Measurements from ENCODE around the gene KIRREL1.

The KIRREL1 gene

GRCh38 chr1:158019171-158019868 lies 25.9 kb downstream of the KIRREL1 start:
- Histone ChIP-seq H4K8ac (ENCODE audit: low read depth, low read length) (peak overlapping the region; percentile 53), H3K4me2 (ENCODE audit: low read length) (peak overlapping the region; percentile 59), H3K9ac (ENCODE audit: low read length) (no peak overlapping the region), H2AFZ (ENCODE audit: insufficient read depth, low read length, poor library complexity) (no peak overlapping the region), H2BK5ac (ENCODE audit: low read depth, low read length, poor library complexity) (peak overlapping the region; percentile 94), H3K9me3 (ENCODE audit: insufficient read depth, low read depth, low read length) (no peaks in the 10 kb centered on the region), H3K36me3 (ENCODE audit: control insufficient read depth in 1 of 2, insufficient read depth in 2 of 2, low read length in 2 of 2) (no peaks in the 10 kb centered on the region), H3K4ac (ENCODE audit: low read depth, low read length) (peak overlapping the region; percentile 60), H3K23ac (ENCODE audit: low read length) (no peak overlapping the region), H3K4me1 (ENCODE audit: control insufficient read depth in 1 of 2, insufficient read depth in 2 of 2, low read length in 2 of 2) (peaks cover 29 to 39% of the 10 kb centered on the region in 2 experiments), H3K79me2 (ENCODE audit: control insufficient read depth, insufficient read depth, low read length, poor library complexity) (peaks cover 11% of the 10 kb centered on the region), H3K4me3 (ENCODE audit: low read depth, low read length) (no peak overlapping the region), H3K27ac (ENCODE audit: low read depth, low read length) (peak overlapping the region; percentile 96), H4K91ac (ENCODE audit: low read depth, low read length) (peak overlapping the region; percentile 85), H3K27me3 (ENCODE audit: insufficient read depth, low read length) (no peaks in the 10 kb centered on the region), H3K79me1 (ENCODE audit: low read length) (peaks cover 29% of the 10 kb centered on the region), H4K12ac (ENCODE audit: low read depth, low read length) (no peak overlapping the region), H3K14ac (ENCODE audit: low read length) (peak overlapping the region; percentile 85), H2BK120ac (ENCODE audit: insufficient read depth, low read length, poor library complexity) (peak overlapping the region; percentile 95), H3K18ac (ENCODE audit: low read length) (peak overlapping the region; percentile 55), H2BK12ac (ENCODE audit: low read length) (peak overlapping the region; percentile 93), H2AK5ac (ENCODE audit: low read length) (peak overlapping the region; percentile 85)
- WGBS (ENCODE audit: extremely low coverage, insufficient coverage, insufficient read length) = no CpG with 5 or more reads among the region's 4 CpGs
- peak; percentile 33 to 68 for DNase-seq

GRCh38 chr1:158020259-158020885 lies 26.9 kb downstream of the KIRREL1 start:
- Histone ChIP-seq H3K9ac (ENCODE audit: low read length) (no peak overlapping the region), H3K9me3 (ENCODE audit: insufficient read depth, low read depth, low read length) (no peaks in the 10 kb centered on the region), H3K4ac (ENCODE audit: low read depth, low read length) (peak overlapping the region; percentile 87), H3K79me2 (ENCODE audit: control insufficient read depth, insufficient read depth, low read length, poor library complexity) (peaks cover 11% of the 10 kb centered on the region), H4K12ac (ENCODE audit: low read depth, low read length) (no peak overlapping the region), H2BK12ac (ENCODE audit: low read length) (peak overlapping the region; percentile 30), H4K8ac (ENCODE audit: low read depth, low read length) (peak overlapping the region; percentile 25), H2BK120ac (ENCODE audit: insufficient read depth, low read length, poor library complexity) (peak overlapping the region; percentile 60), H3K36me3 (ENCODE audit: control insufficient read depth in 1 of 2, insufficient read depth in 2 of 2, low read length in 2 of 2) (peaks cover 0 to 2% of the 10 kb centered on the region in 2 experiments), H3K27me3 (ENCODE audit: insufficient read depth, low read length) (no peaks in the 10 kb centered on the region), H2AK5ac (ENCODE audit: low read length) (no peak overlapping the region), H3K14ac (ENCODE audit: low read length) (peak overlapping the region; percentile 45), H4K91ac (ENCODE audit: low read depth, low read length) (peak overlapping the region; percentile 64), H2BK5ac (ENCODE audit: low read depth, low read length, poor library complexity) (peak overlapping the region; percentile 84), H3K23ac (ENCODE audit: low read length) (no peak overlapping the region), H2AFZ (ENCODE audit: insufficient read depth, low read length, poor library complexity) (no peak overlapping the region), H3K4me3 (ENCODE audit: low read depth, low read length) (no peak overlapping the region), H3K79me1 (ENCODE audit: low read length) (peaks cover 34% of the 10 kb centered on the region), H3K4me2 (ENCODE audit: low read length) (peak overlapping the region; percentile 59), H3K4me1 (ENCODE audit: control insufficient read depth in 1 of 2, insufficient read depth in 2 of 2, low read length in 2 of 2) (peaks cover 36 to 43% of the 10 kb centered on the region in 2 experiments), H3K27ac (ENCODE audit: low read depth, low read length) (peak overlapping the region; percentile 96), H3K18ac (ENCODE audit: low read length) (no peak overlapping the region)
- DNase-seq = no peak
- WGBS (ENCODE audit: extremely low coverage, insufficient coverage, insufficient read length) = no CpG with 5 or more reads among the region's 4 CpGs

- peaks cover 34% of the 10 kb centered on the region for H3K79me1 ChIP-seq (ENCODE audit: low read length)
- no peak for DNase-seq
- peak overlapping the region; percentile 60 for H2BK120ac ChIP-seq (ENCODE audit: insufficient read depth, low read length, poor library complexity)
- H4K91ac ChIP-seq (ENCODE audit: low read depth, low read length) = peak overlapping the region; percentile 19
- H3K27me3 ChIP-seq (ENCODE audit: insufficient read depth, low read length) = no peaks in the 10 kb centered on the region
- H2AFZ ChIP-seq (ENCODE audit: insufficient read depth, low read length, poor library complexity) = no peak overlapping the region
- no peaks in the 10 kb centered on the region for H3K9me3 ChIP-seq (ENCODE audit: insufficient read depth, low read depth, low read length)
- H2BK12ac ChIP-seq (ENCODE audit: low read length) = peak overlapping the region; percentile 51
- no peak overlapping the region for H3K9ac ChIP-seq (ENCODE audit: low read length)
- peaks cover 11% of the 10 kb centered on the region for H3K79me2 ChIP-seq (ENCODE audit: control insufficient read depth, insufficient read depth, low read length, poor library complexity)
- no peak overlapping the region for H3K18ac ChIP-seq (ENCODE audit: low read length)
- no peak overlapping the region for H2AK5ac ChIP-seq (ENCODE audit: low read length)
- peaks cover 2% of the 10 kb centered on the region in 2 experiments for H3K36me3 ChIP-seq (ENCODE audit: control insufficient read depth in 1 of 2, insufficient read depth in 2 of 2, low read length in 2 of 2)
- no peak overlapping the region for H3K4me3 ChIP-seq (ENCODE audit: low read depth, low read length)
- H3K14ac ChIP-seq (ENCODE audit: low read length) = peak overlapping the region; percentile 45
- H3K4ac ChIP-seq (ENCODE audit: low read depth, low read length) = peak overlapping the region; percentile 87
- no peak overlapping the region for H4K12ac ChIP-seq (ENCODE audit: low read depth, low read length)
- peak overlapping the region; percentile 53 for H2BK5ac ChIP-seq (ENCODE audit: low read depth, low read length, poor library complexity)
- H3K23ac ChIP-seq (ENCODE audit: low read length) = no peak overlapping the region
- H4K8ac ChIP-seq (ENCODE audit: low read depth, low read length) = peak overlapping the region; percentile 13
- no CpG with 5 or more reads among the region's 6 CpGs for WGBS (ENCODE audit: extremely low coverage, insufficient coverage, insufficient read length)
- no peak overlapping the region for H3K4me2 ChIP-seq (ENCODE audit: low read length)
- peak overlapping the region; percentile 69 for H3K27ac ChIP-seq (ENCODE audit: low read depth, low read length)
- peaks cover 41 to 48% of the 10 kb centered on the region in 2 experiments for H3K4me1 ChIP-seq (ENCODE audit: control insufficient read depth in 1 of 2, insufficient read depth in 2 of 2, low read length in 2 of 2)
These were observed 27.6 kb downstream of the KIRREL1 start for GRCh38 chr1:158020886-158021620.

GRCh38 chr1:158021721-158022120 lies 28.3 kb downstream of the KIRREL1 start:
- no peak for DNase-seq
- no peaks in the 10 kb centered on the region for H3K27me3 ChIP-seq (ENCODE audit: insufficient read depth, low read length)
- WGBS (ENCODE audit: extremely low coverage, insufficient coverage, insufficient read length) = no CpG with 5 or more reads among the region's 2 CpGs
- no peak overlapping the region for H3K23ac ChIP-seq (ENCODE audit: low read length)
- no peak overlapping the region for H3K14ac ChIP-seq (ENCODE audit: low read length)
- peak overlapping the region; percentile 20 for H3K4ac ChIP-seq (ENCODE audit: low read depth, low read length)
- no peak overlapping the region for H4K12ac ChIP-seq (ENCODE audit: low read depth, low read length)
- no peak overlapping the region for H4K8ac ChIP-seq (ENCODE audit: low read depth, low read length)
- H3K4me3 ChIP-seq (ENCODE audit: low read depth, low read length) = no peak overlapping the region
- H3K27ac ChIP-seq (ENCODE audit: low read depth, low read length) = no peak overlapping the region
- no peak overlapping the region for H2BK120ac ChIP-seq (ENCODE audit: insufficient read depth, low read length, poor library complexity)
- H3K79me2 ChIP-seq (ENCODE audit: control insufficient read depth, insufficient read depth, low read length, poor library complexity) = peaks cover 11% of the 10 kb centered on the region
- H3K4me1 ChIP-seq (ENCODE audit: control insufficient read depth in 1 of 2, insufficient read depth in 2 of 2, low read length in 2 of 2) = peaks cover 38 to 47% of the 10 kb centered on the region in 2 experiments
- no peak overlapping the region for H2AFZ ChIP-seq (ENCODE audit: insufficient read depth, low read length, poor library complexity)
- H3K18ac ChIP-seq (ENCODE audit: low read length) = no peak overlapping the region
- no peak overlapping the region for H3K4me2 ChIP-seq (ENCODE audit: low read length)
- H3K9ac ChIP-seq (ENCODE audit: low read length) = no peak overlapping the region
- H2AK5ac ChIP-seq (ENCODE audit: low read length) = no peak overlapping the region
- no peak overlapping the region for H2BK12ac ChIP-seq (ENCODE audit: low read length)
- H3K79me1 ChIP-seq (ENCODE audit: low read length) = peaks cover 34% of the 10 kb centered on the region
- no peaks in the 10 kb centered on the region for H3K9me3 ChIP-seq (ENCODE audit: insufficient read depth, low read depth, low read length)
- no peak overlapping the region for H4K91ac ChIP-seq (ENCODE audit: low read depth, low read length)
- peaks cover 2% of the 10 kb centered on the region in 2 experiments for H3K36me3 ChIP-seq (ENCODE audit: control insufficient read depth in 1 of 2, insufficient read depth in 2 of 2, low read length in 2 of 2)
- H2BK5ac ChIP-seq (ENCODE audit: low read depth, low read length, poor library complexity) = no peak overlapping the region
